Muscle of back (tissue), 10 donors: ENCODE measurements around the gene RASGRP2. TPM values are rescaled to one million over a fixed set of nuclear protein-coding genes. Genes with fewer than 3 reads are reported as not detected.

ENCODE experiments used
- polyA plus RNA-seq, 10 donors: library from polyadenylated mRNA; unstranded; fragments of 120-200 nt; gene quantifications; one replicate each; pipeline ENCODE4 v1.2.1, GENCODE V29; 2013; ENCODE audit not compliant: insufficient read length in 10 of 10

Gene RASGRP2
- polyA plus RNA-seq, 10 donors = 13.3 to 60.2 (median 40.2) TPM

Other genes starting within 250 kb of the RASGRP2 start
- under 1 TPM in 3 of 10 donors, not detected in 7; 0.11 to 0.14 (median 0.11) TPM for gene SLC22A11, start 188.2 kb downstream of the RASGRP2 start, polyA plus RNA-seq
- not detected for gene SLC22A12, start 152.9 kb downstream of the RASGRP2 start, polyA plus RNA-seq
- gene NRXN2, start 20.9 kb downstream of the RASGRP2 start, polyA plus RNA-seq = 10 to 100 TPM; 16.4 to 36.8 (median 26.1) TPM
- 100 to 1,000 TPM in 9 of 10 donors, 10 to 100 TPM in 1; 56.2 to 435 (median 195) TPM for gene PYGM, start 15.8 kb upstream of the RASGRP2 start, polyA plus RNA-seq
- 100 to 1,000 TPM; 158 to 288 (median 220) TPM for gene SF1, start 34.4 kb upstream of the RASGRP2 start, polyA plus RNA-seq
- gene MAP4K2, start 59.1 kb upstream of the RASGRP2 start, polyA plus RNA-seq = 10 to 100 TPM in 8 of 10 donors, 1 to 10 TPM in 2; 8.2 to 19.4 (median 11.7) TPM
- gene MEN1, start 66.4 kb upstream of the RASGRP2 start, polyA plus RNA-seq = 10 to 100 TPM; 15.3 to 26.0 (median 20.3) TPM
- gene CDC42BPG, start 100.5 kb upstream of the RASGRP2 start, polyA plus RNA-seq = 1 to 10 TPM in 2 of 10 donors, under 1 TPM in 8; 0.48 to 2.8 (median 0.72) TPM
- gene EHD1, start 134.5 kb upstream of the RASGRP2 start, polyA plus RNA-seq = 100 to 1,000 TPM in 3 of 10 donors, 10 to 100 TPM in 7; 64.4 to 115 (median 92.9) TPM
- 10 to 100 TPM in 7 of 10 donors, 1 to 10 TPM in 3; 8.1 to 13.5 (median 11.1) TPM for gene ATG2A, start 173.1 kb upstream of the RASGRP2 start, polyA plus RNA-seq
- 10 to 100 TPM in 8 of 10 donors, 1 to 10 TPM in 2; 10.0 to 13.0 (median 11.3) TPM for gene PPP2R5B, start 180.5 kb upstream of the RASGRP2 start, polyA plus RNA-seq
- gene GPHA2, start 191.8 kb upstream of the RASGRP2 start, polyA plus RNA-seq = under 1 TPM in 2 of 10 donors, not detected in 8; 0.27 to 0.45 TPM
- gene MAJIN, start 228.0 kb upstream of the RASGRP2 start, polyA plus RNA-seq = under 1 TPM in 1 of 10 donors, not detected in 9; 0.20 TPM